ENCODE data around the gene AFAP1.

DNA sequence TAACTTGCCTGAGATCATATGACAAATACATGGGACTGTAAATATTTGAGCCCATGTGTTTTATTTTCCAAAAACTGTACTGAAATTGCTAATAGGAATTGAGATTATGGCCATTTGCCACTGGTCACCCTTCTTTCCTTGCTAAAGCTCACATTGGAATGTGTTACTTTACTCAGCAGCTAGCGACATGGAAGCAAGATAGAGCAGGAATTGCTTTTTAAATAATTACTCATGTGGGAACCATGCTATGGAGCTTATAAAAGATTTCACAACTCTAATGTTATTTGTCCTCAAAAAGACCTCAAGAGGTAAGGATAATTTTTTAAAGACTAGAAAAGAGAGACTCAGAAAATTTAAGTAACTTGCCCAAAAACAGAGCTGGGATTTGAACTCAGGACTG lies 48.8 kb upstream of the AFAP1 start:
- no peak for TF ChIP-seq POLR2AphosphoS5 (IDR thresholded peaks at IDR 0.05; ENCODE audit: low read depth, low read length)
- no peak for TF ChIP-seq TAF1 (IDR thresholded peaks at IDR 0.05; ENCODE audit: borderline replicate concordance, insufficient read depth, low read length)
- TF ChIP-seq, protein P1, sequence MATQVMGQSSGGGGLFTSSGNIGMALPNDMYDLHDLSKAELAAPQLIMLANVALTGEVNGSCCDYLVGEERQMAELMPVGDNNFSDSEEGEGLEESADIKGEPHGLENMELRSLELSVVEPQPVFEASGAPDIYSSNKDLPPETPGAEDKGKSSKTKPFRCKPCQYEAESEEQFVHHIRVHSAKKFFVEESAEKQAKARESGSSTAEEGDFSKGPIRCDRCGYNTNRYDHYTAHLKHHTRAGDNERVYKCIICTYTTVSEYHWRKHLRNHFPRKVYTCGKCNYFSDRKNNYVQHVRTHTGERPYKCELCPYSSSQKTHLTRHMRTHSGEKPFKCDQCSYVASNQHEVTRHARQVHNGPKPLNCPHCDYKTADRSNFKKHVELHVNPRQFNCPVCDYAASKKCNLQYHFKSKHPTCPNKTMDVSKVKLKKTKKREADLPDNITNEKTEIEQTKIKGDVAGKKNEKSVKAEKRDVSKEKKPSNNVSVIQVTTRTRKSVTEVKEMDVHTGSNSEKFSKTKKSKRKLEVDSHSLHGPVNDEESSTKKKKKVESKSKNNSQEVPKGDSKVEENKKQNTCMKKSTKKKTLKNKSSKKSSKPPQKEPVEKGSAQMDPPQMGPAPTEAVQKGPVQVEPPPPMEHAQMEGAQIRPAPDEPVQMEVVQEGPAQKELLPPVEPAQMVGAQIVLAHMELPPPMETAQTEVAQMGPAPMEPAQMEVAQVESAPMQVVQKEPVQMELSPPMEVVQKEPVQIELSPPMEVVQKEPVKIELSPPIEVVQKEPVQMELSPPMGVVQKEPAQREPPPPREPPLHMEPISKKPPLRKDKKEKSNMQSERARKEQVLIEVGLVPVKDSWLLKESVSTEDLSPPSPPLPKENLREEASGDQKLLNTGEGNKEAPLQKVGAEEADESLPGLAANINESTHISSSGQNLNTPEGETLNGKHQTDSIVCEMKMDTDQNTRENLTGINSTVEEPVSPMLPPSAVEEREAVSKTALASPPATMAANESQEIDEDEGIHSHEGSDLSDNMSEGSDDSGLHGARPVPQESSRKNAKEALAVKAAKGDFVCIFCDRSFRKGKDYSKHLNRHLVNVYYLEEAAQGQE (IDR thresholded peaks at IDR 0.05; ENCODE audit: insufficient read depth in 1 of 2, low read depth in 2 of 2, low read length in 2 of 2), result no peak
- TF ChIP-seq SIN3A (IDR thresholded peaks at IDR 0.05; ENCODE audit: borderline replicate concordance, insufficient read depth, low read length), result no peak
- no peak for TF ChIP-seq FOXP2 (optimal IDR thresholded peaks at IDR 0.05; ENCODE audit: borderline replicate concordance, extremely low read depth, extremely low read length, insufficient read depth)

Data from PFSK-1 (cell line).